ELF-1 (cell line): ENCODE measurements around the gene WDR87.

Source experiments
- DNase-seq: peaks from one replicate; pipeline ENCODE4 v3.0.0-alpha.2; 2016; ENCODE audit warnings: low read depth, low spot score

The WDR87 gene

DNA sequence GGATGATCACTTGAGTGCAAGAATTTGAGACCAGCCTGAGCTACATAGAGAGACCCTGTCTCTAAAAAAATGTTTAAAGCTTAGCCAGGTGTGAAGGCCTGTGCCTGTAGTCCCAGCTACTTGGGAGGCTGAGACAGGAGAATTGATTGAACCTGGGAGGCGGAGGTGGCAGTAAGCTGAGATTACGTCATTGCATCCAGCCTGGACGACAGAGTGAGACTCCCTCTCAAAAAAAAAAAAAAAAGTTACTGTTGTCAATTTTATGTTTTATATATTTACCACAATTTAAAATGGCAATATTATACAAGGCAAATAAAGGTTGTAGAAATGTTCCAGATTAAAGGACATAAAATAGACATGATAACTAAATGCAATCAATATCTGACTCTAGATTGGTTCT, 29.2 kb downstream of the WDR87 start:
- no peak for DNase-seq

DNA sequence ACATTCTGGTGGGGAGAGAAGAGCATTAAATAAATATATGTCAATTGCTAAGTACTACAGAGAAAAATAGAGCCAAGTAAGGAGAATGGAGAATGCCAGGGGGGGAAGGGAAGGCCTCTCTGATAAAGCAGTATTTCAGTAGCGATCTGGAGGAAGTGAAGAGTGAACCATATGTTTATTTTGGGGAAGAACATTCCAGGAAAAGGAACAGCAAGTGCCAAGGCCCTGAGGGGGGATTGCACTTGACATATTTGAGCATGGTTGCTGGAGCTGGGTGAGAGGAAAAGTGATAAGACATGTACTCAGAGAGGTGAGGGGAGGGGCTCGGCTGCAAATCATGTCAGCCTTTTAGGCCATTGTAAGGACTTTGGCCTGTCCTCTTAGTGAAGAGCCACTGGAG, 30.4 kb downstream of the WDR87 start:
- DNase-seq = no peak

DNA sequence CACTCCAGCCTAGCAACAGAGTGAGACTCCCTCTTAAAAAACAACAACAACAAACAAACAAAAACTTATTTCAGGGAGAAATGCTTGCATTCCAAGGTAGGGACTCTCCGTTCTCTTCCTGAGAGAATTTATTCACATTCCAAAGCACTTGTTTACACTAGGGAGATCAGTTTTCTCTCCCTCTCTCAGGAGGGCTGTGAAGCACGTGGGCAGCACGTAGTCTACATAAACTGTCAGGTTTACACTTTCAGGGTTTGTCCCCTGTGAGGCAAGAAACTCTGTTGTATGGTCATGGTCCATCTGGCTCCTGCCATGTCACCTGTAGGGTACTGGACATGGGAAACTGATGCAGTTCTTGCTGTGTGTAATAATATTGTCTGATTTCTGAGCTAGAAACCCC, 31.6 kb downstream of the WDR87 start:
- peak; percentile 13 for DNase-seq

DNA sequence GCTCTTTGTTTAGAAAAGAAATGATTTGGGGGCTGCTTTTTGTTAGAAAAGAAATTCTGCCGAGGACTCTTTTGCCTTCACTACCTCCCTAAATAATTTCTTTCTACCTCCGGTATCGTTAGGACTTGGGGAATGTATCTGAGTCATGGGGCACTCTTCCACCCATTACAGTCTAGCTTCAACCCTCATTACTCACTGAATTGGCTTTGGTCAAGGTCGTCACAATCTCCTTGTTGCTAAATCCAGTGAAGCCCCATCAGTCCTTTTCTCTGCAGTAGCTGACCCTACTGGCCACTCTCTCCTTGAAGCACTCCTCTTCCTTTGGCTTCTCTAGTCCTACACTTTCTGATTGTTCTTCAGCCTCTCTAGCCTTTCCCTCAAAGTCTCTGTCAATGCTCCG, 34.0 kb downstream of the WDR87 start:
- DNase-seq = no peak

DNA sequence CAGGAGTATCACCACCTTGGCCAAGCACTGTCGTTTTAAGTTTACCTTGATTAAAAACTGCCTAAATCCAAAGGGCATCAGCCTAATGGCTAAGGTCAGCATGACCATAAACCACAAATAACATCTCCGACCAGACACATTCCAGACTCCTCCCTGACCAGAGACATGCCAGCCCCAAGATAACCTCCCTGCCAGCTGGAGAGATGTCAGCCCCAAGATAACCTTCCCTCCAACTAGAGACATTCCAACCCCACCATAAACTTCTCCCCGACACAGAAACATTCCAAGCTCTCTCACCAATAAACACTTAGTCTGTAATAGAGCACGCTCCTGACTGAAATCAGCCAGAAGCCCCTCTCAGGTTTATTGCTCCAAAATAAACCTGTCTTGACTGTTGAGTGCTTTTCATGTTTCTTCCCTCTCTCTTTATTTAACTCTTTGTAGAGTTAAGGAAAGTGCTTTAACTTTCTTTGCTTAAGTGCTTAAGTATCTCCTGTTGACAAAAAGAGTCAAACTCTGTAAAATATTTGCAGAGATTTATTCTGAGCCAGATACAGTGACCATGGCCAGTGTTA, 36.5 kb downstream of the WDR87 start:
- no peak for DNase-seq

DNA sequence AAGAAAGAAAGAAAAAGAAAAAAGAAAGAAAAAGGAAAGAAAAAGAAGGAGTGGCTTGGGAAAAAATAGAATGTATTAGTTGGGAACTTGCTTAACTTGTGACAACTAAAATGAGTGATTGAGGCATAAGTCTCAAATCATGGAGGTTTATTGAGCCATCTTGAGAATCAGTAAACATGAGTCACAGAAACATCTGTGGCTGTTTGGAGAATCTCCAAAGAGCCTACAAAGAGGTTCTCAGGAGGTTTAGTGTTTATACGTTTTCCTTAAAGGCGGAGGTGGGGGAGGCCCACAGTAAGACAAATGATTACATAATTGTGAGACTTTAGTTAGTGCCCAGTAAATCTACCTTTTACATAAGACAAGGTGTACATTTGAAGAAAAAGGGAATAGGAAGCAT, 38.6 kb downstream of the WDR87 start:
- DNase-seq = no peak

DNA sequence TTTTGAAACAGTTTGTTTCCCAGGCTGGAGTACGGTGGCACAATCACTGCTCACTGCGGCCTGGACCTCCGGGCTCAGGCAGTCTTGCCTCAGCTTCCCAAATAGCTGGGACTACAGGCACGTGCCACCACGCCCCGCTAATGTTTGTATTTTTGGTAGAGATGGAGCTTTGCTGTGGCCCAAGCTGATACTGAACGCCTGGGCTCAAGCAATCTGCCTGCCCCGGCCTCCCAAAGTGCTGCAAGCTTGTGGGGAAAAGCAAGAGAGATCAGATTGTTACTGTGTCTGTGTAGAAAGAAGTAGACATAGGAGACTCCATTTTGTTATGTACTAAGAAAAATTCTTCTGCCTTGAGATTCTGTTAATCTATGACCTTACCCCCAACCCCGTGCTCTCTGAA, 40.5 kb downstream of the WDR87 start:
- DNase-seq = peak; percentile 49

DNA sequence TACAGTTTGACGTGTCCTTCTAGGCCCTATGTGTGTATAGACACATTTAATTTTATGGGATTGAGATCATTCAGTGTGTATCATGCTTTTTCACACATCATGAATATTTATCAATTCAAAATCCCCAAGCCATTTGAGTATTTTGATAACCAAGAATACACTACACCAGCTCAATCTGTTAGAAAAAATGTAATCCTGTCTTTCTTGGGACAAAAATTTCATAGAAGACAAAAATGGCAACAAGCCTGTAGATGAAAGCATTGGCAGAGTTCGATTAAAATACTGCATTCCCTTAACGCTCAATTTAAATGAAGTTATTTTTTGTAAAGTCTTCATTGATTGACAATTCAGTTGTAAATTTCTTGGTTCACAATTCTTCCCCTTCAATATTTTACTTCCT, 41.9 kb downstream of the WDR87 start:
- DNase-seq = no peak

DNA sequence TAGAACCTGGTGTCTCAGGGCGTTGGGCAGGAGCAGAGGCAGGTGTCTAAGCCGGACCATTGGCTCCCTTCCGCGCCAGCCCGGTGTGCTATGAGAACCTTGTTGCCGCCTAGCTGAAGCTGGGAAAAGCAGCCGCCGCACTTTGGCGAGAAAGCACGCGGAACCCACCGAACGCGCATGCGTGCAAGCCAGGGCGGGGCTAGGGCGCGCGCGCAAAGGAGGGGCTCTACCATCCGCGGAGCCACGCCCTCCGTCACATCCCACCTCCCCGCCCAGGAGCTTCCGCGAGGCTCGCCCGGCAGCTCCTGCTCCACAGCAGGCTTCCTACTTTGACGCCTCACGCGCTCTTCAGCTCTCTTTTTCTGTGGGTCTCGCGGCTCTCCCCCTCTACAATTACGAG, 51.3 kb downstream of the WDR87 start:
- DNase-seq = no peak

DNA sequence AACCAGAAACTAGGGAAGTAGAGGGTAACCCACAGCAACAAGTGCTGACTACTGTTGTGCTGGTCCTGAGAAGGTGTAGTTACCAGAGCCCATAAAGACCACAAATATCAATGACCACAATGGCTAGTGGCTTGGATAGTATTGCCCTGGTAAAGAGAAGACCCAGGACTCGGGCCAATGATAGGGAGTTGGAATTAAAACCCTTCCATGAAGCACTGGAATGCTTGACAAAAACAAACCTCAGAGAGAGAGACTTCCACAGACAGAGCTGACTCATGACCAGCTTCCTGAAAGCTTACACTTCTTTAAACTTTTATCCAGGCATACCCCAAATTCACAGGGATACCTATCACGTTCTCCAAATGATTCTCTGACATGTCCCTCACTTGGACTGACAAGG, 60.5 kb downstream of the WDR87 start:
- no peak for DNase-seq
